Inferior parietal cortex (tissue), 1 donor: ENCODE results near the gene DPYSL4.

Experiments
- DNase-seq: peaks from one replicate; pipeline ENCODE4 v3.0.0-alpha.2; 2016; ENCODE audit errors: extremely low spot score

Gene DPYSL4

GRCh38 chr10:132242103-132242840, 55.5 kb downstream of the DPYSL4 start:
- DNase-seq: no peak

DNA sequence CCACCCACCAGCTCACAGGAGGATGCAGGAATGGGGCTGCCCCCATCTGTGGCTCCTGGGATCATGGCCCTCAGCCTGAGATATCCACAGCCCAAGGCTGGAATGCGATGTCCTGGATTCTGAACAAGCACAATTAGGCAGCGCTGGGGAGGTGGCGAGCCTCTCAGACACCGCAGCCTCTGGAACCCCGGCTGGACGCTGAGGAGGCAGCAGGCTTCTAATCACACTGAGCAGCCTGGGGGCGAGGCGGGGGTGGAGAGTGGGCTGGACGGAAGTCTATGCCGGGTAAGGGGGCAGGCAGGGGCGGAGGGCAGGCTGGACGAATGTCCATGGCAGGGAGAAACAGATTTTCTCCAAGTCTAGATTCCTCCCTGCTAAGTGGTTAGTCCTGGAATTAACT, 56.4 kb downstream of the DPYSL4 start:
- DNase-seq: no peak

GRCh38 chr10:132243626-132244025, 56.9 kb downstream of the DPYSL4 start:
- no peak for DNase-seq

DNA sequence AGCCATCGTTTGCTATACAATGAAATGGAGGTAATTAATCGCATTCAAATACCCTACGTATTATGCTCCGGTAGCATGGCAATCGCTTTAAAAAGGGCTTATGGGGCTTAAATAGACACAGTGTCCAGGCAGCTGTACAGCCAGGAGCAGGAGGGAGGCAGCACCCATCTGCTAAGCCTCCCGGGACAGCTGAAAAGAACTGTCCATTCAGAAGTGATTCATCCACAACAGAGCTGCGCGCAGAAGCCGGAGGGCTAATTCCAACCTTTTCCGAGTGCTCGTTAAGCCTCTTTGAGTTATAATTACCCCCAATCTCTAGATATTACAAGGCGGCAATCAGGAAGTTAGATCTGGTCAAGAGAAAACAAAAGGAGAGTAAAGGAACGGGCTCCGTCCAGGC, 58.3 kb downstream of the DPYSL4 start:
- no peak for DNase-seq

- DNase-seq: no peak
Observed at GRCh38 chr10:132246296-132246695, 59.5 kb downstream of the DPYSL4 start.

GRCh38 chr10:132247943-132248342, 61.2 kb downstream of the DPYSL4 start:
- DNase-seq: no peak

GRCh38 chr10:132248455-132249225, 61.9 kb downstream of the DPYSL4 start:
- no peak for DNase-seq

DNA sequence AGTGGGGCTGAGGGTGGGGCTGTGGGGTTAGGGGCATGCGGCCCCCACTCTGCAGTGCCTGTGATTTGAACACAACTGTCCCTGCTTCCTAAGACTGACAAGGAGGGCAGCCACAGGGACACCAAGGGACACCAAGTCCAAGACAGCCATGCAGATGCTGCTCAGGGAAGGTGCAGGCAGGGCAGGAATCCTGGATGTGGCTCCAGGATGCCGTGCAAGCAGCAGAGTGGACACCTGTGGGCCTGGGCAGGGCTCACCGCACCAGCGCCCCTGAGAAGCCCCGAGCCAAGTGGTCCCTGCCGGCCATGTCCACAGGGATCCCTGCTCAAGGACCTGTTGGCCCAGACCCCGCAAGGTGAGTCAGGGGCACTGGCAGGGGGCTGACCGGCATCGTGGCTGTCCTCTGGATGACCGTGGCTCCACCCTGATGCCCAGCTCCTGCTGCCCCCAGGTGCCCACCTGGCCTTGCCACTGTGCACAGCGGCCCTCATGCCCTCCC, 62.5 kb downstream of the DPYSL4 start:
- no peak for DNase-seq

DNA sequence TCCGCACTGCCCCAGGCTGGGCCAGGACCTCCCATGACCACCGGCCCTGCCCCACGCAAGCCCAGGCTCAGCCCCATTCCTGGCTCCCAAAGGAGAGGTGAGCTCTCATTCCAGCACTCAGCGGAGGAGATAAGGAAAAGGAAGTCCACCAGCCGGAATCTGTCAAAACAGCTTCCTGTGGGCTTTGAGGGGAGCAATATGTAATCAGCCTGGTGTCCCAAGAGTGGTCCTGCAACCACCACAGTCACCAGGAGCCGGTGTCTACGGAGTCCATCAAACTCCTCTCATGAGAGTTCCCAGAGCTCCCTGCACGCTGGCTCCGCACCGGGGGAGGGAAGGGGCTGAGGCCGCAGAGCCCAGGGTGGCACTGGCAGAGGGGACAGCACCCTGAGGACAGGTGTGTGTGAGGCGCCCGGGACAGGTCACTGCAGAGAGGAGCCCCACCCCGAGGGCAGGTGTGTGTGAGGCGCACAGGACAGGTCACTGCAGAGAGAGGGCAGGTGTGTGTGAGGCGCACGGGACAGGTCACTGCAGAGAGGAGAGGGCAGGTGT, 63.2 kb downstream of the DPYSL4 start:
- no peak for DNase-seq

GRCh38 chr10:132250481-132251475, 64.0 kb downstream of the DPYSL4 start:
- no peak for DNase-seq

GRCh38 chr10:132251928-132252327, 65.2 kb downstream of the DPYSL4 start:
- no peak for DNase-seq

GRCh38 chr10:132252412-132252811, 65.7 kb downstream of the DPYSL4 start:
- no peak for DNase-seq

- DNase-seq: no peak
Observed at GRCh38 chr10:132253092-132253687, 66.4 kb downstream of the DPYSL4 start.

DNA sequence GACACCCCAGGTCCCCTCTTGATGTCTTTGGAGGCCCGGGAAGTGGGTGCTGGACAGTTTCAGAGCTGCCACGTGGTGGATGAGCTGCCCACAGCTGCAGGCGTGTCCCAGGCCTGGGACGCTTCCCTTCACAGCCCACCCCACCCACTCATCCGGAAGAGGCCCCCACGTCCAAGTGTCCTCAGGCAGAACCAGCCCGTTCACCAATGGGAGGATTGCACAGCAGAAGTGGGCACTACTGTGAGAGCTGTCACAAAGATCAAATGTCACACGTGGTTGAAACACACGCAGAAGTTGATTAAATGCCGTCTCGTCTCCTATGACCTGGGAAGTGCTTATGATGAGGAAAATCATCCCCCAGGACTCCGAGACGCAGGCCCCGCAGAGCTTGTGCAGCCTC, 68.1 kb downstream of the DPYSL4 start:
- no peak for DNase-seq
